Breast epithelium (tissue), 3 donors: ENCODE measurements around the gene GRHL1.

Source experiments
- CTCF ChIP-seq, 3 donors: fragments of 450-650 bp; IDR thresholded peaks; one replicate each; pipeline ENCODE4 v1.5.1; 2016 to 2017; ENCODE audit warnings: antibody characterized with exemption in 3 of 3, mild to moderate bottlenecking in 3 of 3, moderate library complexity in 3 of 3
- POLR2A ChIP-seq: fragments of 450-650 bp; IDR thresholded peaks from one replicate; pipeline ENCODE4 v1.6.1; 2016; ENCODE audit warnings: antibody characterized with exemption, mild to moderate bottlenecking, moderate library complexity

GRCh38 chr2:10028407-10028987 is 77.0 kb downstream of the GRHL1 start:
- TF ChIP-seq CTCF (IDR thresholded peaks at IDR 0.05) = no peak
- TF ChIP-seq POLR2A = no peak
